Effector CD8-positive, alpha-beta T cell (primary cell): ENCODE data around the gene ATP5F1A.
"Not testable (repeated sequence)": the region's sequence is repeated elsewhere in the genome, so short reads cannot be mapped to it uniquely, and the experiment has no call there.

Experiments used
- DNase-seq: peaks from one replicate; lab custom pipeline; 2025; lab: John Stamatoyannopoulos, UW
- total RNA-seq, 4 experiments: gene quantifications; one replicate each; lab custom pipeline; 2026; lab: John Stamatoyannopoulos, UW

ATP5F1A gene
- 345 to 531 (median 368) reads per million in 4 experiments for total RNA-seq

DNA sequence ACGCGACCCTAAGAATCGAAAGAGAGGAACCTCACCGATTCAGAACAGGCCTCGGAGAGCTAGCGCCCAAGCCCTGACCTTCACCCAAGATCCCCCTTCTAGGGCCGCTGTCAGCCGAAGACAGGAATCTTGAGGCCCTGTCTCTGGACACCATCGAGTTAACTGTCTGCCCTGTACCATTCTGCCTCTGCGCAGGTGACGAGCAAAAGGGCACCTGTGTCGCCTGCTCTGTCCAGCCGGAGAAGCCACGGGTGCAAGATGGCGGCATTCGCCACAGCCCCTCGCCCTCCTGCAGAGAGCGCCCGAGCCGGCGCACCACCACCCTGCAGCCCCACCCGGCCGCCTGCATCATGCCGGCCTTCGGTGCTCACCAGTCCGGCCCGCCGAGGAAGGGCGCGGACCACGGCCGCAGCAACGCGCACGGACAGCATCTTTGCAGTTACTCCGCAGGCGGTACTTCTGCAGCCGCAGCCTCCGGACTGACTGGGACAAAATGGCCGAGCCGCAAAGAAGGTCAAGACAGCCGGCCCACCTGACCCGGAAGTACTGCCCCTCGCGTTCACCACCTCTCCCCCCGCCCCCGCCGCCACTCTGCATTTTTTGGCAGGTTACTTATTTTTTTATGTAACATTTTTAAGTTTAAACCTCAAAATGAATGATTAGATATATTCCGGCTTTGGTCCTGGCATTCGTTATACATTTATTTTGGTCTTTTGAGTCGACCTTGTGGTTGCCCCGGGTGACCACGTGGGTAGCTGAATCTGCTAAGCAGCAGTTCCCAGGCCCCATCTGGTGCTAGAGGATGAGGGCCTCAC lies at the start of gene ATP5F1A:
TSS of gene ATP5F1A (minus strand) at position 496 of the 815 bp plus-strand sequence. CDS start at position 431, 65 bp downstream.
- DNase-seq = peak; percentile 70

DNA sequence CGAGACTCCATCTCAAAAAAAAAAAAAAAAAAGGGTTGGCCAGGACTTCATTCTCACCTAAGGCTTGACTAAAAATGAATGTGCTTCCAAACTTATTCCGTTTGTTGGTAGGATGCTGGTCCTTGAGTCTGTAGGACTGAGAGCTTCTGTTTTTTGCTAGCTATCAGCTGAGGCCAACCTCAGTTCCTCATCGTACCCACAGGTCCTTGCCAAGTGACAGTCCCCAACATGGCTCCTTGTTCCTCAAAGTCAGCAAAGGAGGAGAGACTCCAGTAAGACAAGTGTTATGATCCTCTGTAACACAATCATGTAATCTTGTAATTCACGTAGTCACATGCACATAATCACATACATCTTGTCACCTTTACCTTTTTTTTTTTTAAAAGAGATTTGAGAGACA lies 43.1 kb upstream of the ATP5F1A start:
- DNase-seq = no peak

DNA sequence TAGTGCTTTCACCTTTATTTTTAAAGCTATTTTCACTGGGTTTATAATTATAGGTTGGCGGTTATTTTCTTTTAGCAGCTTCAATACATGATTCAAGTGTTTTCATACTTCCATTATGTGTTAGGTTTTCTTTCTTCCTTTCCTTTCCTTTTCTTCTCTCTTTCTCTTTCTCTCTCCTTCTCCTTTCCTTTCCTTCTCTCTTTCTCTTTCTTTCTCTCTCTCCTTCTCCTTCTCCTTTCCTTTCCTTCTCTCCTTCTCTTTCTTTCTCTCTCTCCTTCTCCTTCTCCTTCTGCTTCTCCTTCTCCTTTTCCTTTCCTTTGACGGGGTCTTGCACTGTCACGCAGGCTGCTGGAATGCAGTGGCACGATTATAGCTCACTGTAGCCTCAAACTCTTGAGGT lies 42.1 kb upstream of the ATP5F1A start:
- no peak for DNase-seq

DNA sequence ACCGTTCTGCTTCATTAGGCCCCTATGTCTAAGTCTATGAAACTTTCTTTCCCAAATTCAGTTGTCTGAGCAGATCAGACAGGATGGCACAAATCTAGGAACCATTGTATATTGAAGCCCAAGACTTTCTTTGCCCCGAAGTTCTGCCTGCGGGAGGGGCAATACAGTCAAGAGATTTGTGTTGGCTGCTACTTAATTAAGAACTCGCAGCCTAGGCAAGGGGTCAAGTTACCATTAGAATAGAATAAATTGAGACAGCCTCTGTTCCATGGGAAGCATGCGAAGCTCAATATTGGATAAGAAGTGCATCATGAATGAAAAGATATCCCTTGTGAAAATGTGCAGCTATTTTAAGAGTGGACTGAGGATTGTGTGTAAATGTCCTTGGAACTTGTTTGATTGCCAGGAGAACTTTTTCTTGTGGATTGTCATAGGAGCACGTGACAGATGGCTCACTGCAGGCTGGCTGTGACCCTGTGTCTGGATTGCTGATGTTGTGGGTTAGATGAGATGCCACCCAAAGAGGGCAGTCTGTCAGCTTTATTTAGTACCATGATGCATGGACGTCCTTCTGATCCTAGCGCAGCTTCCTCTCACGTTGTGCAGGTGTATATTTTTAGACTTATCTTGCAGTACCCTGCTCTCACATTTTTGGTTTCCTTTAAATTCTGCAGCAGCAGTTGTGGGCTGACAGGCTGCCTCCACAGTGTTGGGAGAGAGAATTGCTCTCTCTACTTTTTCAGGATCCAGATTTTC lies 37.0 kb upstream of the ATP5F1A start:
- no peak for DNase-seq

DNA sequence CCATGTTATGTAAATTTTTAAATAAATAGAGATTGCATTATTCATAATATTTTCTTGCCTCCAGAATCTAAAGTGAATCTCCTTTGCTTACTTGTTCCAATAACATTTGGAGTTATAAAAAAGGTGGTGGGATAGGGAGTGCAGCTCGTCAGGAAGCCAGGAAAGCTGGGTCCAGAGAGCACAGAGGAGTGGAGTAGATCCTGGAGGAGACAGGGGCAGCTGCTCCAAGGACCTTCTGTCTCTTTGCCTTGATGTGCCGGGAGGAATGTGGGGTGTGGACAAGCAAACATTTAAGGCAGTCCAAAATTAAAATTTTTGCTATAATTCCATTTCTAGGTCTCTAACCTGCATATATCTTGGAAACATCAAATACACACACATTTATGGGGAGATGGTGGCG lies 35.4 kb upstream of the ATP5F1A start:
- no peak for DNase-seq

DNA sequence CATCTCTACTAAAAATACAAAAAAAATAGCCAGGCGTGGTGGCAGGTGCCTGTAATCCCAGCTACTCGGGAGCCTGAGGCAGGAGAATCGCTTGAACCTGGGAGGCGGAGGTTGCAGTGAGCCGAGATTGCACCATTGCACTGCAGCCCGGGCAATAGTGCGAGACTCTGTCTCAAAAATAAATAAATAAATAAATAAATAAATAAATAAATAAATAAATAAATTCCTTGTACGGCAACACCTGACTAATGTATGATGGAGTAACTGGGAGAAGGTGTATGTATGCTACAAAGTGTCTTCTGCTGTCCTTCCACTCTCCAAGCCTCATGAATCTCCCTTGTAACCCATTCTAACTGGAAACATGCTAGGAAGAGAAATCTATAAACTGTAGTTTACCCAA lies 32.5 kb upstream of the ATP5F1A start:
- not testable (repeated sequence) for DNase-seq

DNA sequence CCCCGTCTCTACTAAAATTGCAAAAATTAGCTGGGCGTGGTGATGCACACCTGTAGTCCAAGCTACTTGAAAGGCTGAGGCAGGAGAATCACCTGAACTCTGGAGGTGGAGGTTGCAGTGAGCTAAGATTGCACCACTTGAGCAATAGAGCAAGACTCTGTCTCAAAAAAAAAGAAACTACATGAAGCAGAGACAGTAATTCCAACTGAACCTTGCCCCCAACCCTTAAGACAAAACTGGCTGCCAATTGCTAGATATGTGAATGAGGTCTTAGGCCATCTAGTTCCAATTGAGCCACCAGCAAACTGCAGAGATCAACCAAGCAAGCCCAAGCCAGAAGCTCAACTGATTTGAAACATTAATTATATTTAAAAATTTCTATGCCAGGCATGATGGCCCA lies 32.0 kb upstream of the ATP5F1A start:
- DNase-seq = no peak

DNA sequence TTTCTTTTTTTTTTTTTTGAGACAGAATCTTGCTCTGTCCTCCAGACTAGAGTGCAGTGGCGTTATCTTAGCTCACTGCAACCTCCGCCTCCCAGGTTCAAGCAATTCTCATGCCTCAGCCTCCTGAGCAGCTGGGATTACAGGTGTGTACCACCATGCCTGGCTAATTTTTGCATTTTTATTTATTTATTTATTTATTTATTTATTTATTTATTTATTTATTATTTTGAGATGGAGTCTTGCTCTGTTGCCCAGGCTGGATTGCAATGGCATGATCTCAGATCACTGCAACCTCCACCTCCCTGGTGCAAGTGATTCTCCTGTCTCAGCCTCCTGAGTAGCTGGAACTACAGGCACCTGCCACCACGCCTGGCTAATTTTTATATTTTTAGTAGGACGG lies 28.5 kb upstream of the ATP5F1A start:
- DNase-seq = not testable (repeated sequence)

DNA sequence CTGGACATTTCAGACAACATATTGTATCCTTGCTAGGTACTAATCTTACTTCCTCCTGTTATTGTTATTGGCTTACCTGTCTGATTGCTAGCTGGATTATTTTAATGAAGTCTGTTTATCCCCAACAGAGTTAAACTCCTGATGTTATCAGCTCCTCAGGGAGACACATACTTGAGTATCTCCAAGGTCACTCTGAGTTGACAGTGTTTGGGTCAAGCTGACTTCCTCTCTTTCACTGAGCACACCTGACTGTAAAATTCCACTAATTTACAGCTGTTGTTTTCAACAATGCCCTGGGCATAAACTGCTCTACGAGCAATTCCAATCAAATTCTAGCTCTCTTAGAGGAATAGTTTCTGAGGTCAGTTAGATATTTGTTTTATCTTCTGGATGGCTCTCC lies 15.7 kb upstream of the ATP5F1A start:
- no peak for DNase-seq

DNA sequence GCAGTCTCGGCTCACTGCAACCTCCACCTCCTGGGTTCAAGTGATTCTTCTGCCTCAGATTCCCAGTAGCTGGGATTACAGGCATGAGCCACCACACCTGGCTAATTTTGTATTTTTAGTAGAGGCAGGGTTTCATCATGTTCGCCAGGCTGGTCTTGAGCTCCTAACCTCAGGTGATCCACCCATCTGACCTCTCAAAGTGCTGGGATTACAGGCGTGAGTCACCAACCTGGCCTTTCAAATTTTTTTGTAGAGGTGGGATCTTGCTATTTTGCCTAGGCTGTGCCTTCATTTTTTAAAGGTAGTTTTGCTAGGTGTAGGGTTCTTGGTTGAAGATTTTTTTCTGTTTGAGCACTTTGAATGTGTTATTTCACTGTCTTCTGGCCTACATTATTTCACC lies 12.3 kb upstream of the ATP5F1A start:
- DNase-seq = no peak

DNA sequence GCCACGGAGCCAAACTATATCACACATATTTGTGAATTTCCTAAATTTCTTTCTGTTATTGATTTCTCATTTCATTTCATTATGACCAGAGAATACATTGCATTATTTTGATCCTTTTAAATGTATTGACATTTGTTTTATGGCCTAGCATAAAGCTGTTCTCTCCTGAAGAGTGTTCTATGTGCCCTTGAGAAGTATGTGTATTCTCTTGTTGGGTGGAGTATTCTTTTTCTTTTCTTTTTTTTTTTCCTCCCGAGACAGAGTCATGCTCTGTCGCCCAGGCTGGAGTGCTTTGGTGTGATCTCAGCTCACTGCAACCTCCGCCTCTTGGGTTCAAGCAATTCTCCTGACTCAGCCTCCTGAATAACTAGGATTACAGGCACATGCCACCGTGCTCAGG lies 11.3 kb upstream of the ATP5F1A start:
- DNase-seq = no peak

DNA sequence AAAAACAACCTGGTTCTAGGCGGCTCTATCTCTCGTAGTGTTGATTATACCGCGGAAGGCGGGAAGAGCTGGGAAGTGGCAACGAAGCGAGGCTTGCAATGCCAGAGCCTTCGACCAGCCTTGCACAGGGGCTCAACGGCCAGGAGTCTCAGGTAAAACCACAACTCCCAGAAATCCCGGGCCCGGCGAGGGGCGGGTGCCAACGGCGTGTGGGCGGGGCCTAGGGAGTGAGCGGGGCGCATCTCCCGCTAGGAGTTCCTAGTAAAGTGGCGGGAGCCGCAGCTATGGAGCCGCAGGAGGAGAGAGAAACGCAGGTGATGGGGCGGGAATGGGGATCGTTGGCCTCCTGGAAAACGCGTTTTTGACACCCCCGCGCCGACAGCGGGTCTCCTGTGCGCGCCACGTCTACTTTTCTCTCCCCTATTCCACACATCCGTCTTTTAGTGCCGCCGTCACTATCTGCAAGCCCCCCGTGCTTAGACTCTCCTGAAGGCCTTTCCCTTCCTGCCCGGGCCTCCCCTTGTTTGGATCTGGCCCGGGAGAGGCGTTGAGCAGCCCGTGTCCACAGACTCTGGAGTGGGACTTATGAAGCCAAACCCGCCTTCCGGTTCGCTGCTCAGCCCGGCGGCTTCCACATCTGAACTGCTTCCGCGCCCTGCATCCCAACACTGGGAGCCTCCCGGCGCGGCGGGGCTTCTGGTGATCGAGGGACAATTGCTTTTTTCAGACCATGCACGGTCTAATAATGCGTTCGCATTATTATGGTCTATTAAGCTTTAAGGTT lies 6.2 kb upstream of the ATP5F1A start, which contains the start of gene HAUS1:
TSS of gene HAUS1 (plus strand) at position 258 of the 784 bp plus-strand sequence. CDS start at position 285, 27 bp downstream.
- peak; percentile 80 for DNase-seq

DNA sequence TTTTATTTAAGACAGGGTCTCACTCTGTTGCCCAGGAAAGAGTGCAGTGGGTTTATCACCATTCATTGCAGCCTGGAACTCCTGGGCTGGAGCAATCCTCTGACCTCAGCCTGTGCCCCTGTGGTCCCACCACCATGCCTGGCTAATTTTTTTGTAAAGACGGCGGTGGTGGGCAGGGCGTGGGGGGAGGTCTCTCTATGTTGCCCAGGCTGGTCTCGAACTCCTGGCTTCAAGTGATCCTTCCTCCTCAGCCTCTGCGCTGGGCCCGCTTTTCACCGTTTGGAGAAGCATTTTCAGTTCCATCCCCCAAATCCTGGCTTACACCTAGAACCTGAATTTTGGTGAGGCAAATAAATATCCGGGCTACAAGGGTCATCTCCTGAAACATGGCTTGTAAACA lies 1.4 kb upstream of the ATP5F1A start:
- no peak for DNase-seq

DNA sequence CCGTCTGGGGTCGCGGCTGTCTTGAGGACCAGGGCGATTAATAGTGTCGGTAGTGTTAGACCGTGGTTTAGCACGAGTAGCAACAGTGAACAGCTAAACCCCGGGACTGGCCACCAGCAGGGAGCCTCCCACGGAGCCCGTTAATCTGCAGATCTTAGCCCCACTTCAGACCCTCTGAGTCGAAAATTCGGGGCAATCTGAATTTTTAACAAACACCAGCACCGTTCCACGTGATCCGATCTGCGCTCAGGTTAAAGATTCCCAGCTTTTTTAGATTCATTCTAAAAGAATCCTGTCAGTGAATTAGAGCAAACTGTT lies 479 bp upstream of the ATP5F1A start:
- no peak for DNase-seq

DNA sequence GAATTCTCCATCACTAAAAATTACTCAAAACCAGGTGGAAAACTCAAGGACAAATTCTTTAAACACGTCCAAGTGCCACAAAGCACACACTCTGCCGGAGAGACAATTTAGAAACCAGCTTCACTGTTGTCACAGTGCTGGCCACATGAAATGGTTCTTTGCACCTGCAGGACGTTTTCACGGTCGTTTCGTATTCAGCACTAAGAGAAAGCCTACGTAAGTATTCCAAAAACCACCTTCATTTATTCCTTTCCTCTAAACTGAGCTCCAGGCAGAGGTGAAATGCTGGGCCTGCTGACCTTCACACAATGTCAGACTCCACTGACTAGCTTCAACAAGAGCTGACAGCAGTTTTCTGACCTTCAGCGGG lies 680 bp downstream of the ATP5F1A start:
- no peak for DNase-seq

DNA sequence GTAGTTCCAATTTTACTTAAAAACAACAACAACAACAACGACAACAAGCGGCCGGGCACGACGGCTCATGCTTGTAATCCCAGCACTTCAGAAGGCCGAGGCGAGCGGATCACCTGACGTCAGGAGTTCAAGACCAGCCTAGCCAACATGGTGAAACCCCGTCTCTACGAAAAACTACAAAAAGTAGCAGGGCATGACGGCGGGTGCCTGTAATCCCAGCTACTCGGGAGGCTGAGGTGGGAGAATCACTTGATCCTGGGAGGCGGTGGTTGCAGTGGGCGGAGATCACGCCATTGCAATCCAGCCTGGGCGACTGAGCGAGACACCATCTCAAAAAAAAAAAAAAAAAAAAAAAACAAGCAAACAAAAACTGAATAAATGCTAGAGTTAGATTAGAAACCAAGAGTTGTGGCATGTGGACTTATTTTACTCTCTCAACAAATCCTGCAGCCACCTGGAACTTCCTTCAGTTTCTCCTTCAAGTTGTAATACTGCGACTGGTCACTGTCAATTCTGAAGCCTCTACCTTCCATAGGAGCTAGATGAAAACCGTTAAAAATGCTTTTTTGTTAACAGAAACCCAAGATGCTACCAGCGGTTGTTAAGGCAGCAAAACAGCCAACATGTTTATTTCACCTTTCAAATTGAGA lies 1.3 kb downstream of the ATP5F1A start:
- no peak for DNase-seq

DNA sequence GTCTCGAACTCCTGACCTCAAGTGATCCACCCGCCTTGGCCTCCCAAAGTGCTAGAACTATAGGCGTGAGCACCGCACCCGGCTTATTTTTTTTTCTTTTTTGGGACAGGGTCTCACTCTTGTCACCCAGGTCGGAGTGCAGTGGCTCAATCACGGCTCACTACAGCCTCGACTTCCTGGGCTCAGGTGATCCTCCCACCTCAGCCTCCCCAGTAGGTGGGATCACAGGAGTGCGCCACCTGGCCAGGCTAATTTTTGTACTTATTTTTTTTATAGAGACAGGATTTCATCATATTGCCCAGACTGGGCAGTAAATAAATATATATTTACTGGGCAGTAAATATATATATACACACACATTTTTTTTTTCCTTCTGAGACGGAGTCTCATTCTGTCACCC lies 2.6 kb downstream of the ATP5F1A start:
- no peak for DNase-seq

DNA sequence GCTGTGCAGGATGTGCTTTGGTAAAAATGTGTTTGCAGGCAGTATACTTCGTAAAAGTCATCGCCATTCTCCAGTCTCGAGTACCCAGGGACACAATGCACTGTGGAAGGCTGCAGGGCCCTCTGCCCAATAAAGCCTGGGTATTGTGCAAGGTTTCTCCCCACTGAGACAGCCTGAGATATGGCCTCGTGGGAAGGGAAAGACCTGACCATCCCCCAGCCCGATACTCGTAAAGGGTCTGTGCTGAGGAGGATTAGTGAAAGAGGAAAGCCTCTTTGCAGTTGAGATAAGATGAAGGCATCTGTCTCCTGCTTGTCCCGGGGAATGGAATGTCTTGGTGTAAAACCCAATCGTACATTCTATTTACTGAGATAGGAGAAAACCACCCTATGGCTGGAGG lies 9.6 kb downstream of the ATP5F1A start:
- DNase-seq = not testable (repeated sequence)

DNA sequence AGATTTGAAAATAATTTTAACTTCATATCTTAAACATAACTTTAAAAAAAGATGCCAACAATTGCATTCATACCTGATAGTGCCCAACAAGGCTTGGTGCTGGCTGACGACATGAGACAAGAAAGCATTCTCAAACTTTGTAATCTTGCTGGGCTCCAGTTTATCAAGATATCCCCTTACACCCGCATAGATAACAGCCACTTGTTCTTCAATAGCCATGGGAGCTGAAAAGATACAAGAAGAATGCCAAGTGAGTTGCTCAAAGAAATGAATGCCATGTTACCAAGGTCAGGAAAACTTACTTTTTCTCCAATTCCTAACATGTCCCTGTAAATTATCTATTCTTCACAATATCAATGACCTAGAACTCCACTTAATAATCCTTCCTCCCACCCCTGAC lies 13.7 kb downstream of the ATP5F1A start:
- DNase-seq = no peak

DNA sequence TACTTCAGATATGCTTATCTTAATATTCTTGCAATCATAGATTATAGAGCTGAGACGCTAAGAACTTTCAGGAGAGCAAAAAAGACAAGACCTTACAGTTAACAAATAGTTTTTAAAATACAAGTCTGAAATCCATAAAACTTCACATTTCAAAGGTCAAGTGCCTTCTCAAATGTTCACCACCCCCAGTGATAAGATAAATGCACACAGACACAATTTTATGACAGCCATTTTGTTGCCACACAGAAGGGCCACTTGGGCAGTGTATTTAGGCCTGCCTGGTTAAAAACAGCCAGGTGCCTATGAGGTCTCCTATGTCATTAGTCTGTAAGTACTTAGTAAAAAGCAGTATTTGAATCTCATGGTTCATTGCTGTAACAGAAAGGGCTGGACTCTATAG lies 17.9 kb downstream of the ATP5F1A start:
- no peak for DNase-seq

DNA sequence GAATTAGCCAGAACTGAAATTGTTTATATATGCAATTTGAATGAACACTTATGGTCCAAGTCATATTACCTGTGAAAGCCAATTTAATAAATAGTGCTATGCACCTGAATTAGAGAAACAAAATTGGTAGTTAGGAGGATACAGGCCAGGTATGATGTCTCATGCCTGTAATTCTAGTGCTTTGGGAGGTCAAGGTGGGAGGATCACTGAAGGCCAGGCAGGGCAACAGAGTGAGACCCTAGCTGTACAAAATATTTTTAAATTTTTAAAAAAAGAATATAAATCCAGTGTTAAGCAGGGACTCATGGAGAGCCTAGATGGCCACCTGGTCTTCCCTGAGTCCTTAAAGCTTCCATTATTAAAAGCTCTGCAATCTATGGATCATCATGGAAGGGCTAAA lies 18.8 kb downstream of the ATP5F1A start:
- DNase-seq = no peak
